Stomach smooth muscle (tissue), 2 donors: ENCODE results near the gene C10orf90.
A peak's percentile ranks its signal among the peaks of the same experiment; 100 is the strongest.
"Not testable (repeated sequence)": the region's sequence is repeated elsewhere in the genome, so short reads cannot be mapped to it uniquely, and the experiment has no call there.

Experiments
- H3K27ac ChIP-seq: one replicate; pipeline ENCODE4 v1.7.0; 2013; ENCODE audit warnings: mild to moderate bottlenecking, low read length, inconsistent platforms
- H3K27me3 ChIP-seq, 2 donors: one replicate each; pipeline ENCODE4 v1.7.0; 2013; ENCODE audit warnings: low read length in 2 of 2; ENCODE audit not compliant: insufficient read depth in 2 of 2, control insufficient read depth in 1 of 2
- H3K36me3 ChIP-seq, 2 donors: one replicate each; pipeline ENCODE4 v1.7.0; 2013; ENCODE audit warnings: low read length in 2 of 2; ENCODE audit not compliant: control insufficient read depth in 2 of 2, insufficient read depth in 2 of 2
- H3K4me1 ChIP-seq: one replicate; pipeline ENCODE4 v1.7.0; 2013; ENCODE audit warnings: low read length; ENCODE audit not compliant: control insufficient read depth, insufficient read depth
- H3K4me3 ChIP-seq, 2 donors: one replicate each; pipeline ENCODE4 v1.7.0; 2013; ENCODE audit warnings: low read length in 2 of 2
- H3K9ac ChIP-seq, 2 donors: one replicate each; pipeline ENCODE4 v1.7.0; 2013; ENCODE audit warnings: low read length in 2 of 2, mild to moderate bottlenecking in 1 of 2
- H3K9me3 ChIP-seq, 2 donors: one replicate each; pipeline ENCODE4 v1.7.0; 2013; ENCODE audit warnings: low read length in 2 of 2; ENCODE audit not compliant: control insufficient read depth in 2 of 2
- donor health status: healthy.
- donor health status: Pancreatic carcinoma.

Gene C10orf90

GRCh38 chr10:126392469-126392868 lies 278.0 kb downstream of the C10orf90 start:
- peaks cover 9 to 11% of the 10 kb centered on the region in 2 donors for H3K27me3 ChIP-seq
- no peak overlapping the region for H3K27ac ChIP-seq
- H3K4me3 ChIP-seq = no peak overlapping the region
- H3K4me1 ChIP-seq = peaks cover 7% of the 10 kb centered on the region
- H3K9me3 ChIP-seq = peaks cover 0 to 3% of the 10 kb centered on the region in 2 donors
- H3K9ac ChIP-seq = no peak overlapping the region
- H3K36me3 ChIP-seq = no peaks in the 10 kb centered on the region

- no peak overlapping the region for H3K4me3 ChIP-seq
- H3K27me3 ChIP-seq = peaks cover 9 to 15% of the 10 kb centered on the region in 2 donors
- no peak overlapping the region for H3K27ac ChIP-seq
- H3K36me3 ChIP-seq = no peaks in the 10 kb centered on the region
- no peak overlapping the region for H3K9ac ChIP-seq
- H3K9me3 ChIP-seq = peaks cover 0 to 3% of the 10 kb centered on the region in 2 donors
- H3K4me1 ChIP-seq = peaks cover 11% of the 10 kb centered on the region
Measured at GRCh38 chr10:126392068-126392467, 278.4 kb downstream of the C10orf90 start.

DNA sequence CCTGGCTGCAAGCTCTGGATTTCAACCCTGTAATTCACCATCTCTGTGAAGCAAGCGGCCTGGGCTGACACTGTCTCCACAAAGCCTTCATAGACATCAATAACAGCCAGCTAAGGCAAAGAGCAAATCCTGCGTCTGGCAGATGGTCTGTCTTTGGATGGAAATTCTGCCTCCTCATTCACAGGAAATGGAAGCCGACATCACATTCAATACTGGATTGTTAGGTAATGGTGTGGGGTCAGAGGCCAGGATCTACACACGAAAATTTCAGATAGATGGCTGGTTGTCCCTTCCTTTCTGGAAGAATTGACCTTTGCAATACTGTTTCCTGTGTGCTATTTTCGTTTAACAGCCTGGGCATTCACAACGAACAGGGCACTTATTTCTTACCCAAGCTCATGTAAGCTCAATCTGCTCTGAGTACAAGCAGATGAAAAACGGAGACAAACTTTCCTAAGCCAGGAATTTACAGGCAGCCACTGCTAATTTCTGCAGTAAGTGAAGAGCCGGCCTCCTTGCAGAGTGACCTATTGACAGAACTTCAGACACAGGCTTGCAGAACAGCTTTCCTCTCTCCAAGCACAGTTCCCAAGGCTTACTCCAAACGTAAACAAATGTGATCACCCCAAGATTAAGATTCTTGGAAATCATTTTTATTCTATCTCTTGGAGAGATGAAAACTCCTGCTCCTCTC lies 279.2 kb downstream of the C10orf90 start:
- Histone ChIP-seq H3K27me3 (peaks cover 7 to 16% of the 10 kb centered on the region in 2 donors), H3K9me3 (peaks cover 0 to 3% of the 10 kb centered on the region in 2 donors), H3K4me1 (peaks cover 11% of the 10 kb centered on the region), H3K4me3 (no peak overlapping the region), H3K36me3 (no peaks in the 10 kb centered on the region), H3K9ac (no peak overlapping the region), H3K27ac (no peak overlapping the region)

DNA sequence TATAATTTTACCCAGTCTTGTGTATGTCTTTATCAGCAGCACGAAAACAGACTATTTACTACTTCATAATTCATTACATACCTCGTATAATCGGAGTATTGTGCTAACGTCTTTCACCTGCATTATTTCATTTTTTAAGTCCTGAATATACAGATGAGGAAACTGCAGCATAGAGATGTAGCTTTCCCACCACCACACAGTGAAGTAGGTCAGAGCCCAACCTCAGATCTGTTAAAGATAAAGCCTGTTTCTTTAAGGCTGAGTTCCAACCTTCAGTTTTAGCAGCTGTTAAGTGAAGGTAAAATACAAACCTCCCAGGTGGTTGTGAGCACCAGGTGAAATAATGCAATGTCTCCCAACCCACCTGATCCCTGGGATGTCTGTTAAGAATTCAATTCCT lies 280.2 kb downstream of the C10orf90 start:
- H3K4me1 ChIP-seq = peaks cover 11% of the 10 kb centered on the region
- H3K9me3 ChIP-seq = peaks cover 0 to 3% of the 10 kb centered on the region in 2 donors
- H3K36me3 ChIP-seq = no peaks in the 10 kb centered on the region
- peaks cover 7 to 20% of the 10 kb centered on the region in 2 donors for H3K27me3 ChIP-seq
- H3K27ac ChIP-seq = no peak overlapping the region
- H3K9ac ChIP-seq = no peak overlapping the region
- no peak overlapping the region for H3K4me3 ChIP-seq

DNA sequence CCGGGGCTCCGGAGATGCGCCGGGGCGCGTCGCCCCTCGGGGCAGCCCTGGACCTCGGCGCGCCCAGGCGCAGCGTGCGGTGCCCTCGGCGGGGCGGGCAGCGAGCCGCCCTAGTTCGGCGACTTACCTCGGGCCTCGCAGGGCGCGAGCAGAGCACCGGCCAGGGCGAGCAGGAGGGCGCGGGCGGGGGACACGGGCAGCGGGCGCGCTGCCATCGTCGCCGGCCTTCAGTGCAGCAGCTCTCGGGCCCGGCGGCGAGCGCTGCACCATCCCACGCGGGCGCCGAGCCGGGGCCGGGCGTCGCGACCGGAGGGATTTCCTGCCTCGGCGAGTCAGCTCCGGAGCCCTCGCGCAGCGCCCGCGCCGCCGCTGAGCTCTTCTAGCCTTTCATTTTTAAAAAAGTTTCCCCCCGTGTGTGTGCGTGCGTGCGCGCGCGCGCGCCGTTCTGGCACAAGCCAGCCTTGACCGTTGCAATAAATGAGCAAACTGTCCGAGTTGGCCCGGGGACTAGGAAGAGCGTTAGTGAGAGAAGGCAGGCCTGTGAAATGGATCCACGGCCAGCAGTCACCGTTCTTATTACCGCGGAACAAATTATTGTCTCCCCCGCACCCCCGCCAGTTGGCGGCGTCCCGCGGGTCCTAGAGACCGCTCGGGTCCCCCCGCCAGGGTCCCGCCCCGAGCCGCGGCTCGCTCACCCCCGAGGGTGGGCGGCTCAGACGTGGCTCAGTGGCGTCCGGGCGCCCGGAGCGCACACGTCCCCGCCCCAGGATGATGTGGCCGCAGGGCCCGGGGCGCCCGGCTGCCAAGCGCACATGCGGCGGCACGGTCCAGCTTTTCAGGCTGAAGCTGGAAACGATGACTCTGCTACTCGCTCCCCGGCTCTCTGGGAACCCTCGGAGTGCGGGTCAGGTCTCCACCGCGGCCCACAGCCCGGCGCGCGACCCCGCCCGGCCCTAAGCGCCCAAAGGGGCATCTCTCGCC lies 282.3 kb downstream of the C10orf90 start, which contains the start of gene ADAM12:
Gene ADAM12, minus strand, starts transcription at position 547 of the 981 bp plus-strand sequence. Its CDS starts 332 bp downstream, at position 215.
- H3K36me3 ChIP-seq = no peaks in the 10 kb centered on the region
- H3K4me3 ChIP-seq = peak within 1 kb of the TSS; percentile 27 to 60
- H3K4me1 ChIP-seq = peaks cover 11% of the 10 kb centered on the region
- no peak within 1 kb of the TSS for H3K9ac ChIP-seq
- H3K27me3 ChIP-seq = peaks cover 7 to 20% of the 10 kb centered on the region in 2 donors
- peaks cover 0 to 2% of the 10 kb centered on the region in 2 donors for H3K9me3 ChIP-seq
- no peak within 1 kb of the TSS for H3K27ac ChIP-seq

DNA sequence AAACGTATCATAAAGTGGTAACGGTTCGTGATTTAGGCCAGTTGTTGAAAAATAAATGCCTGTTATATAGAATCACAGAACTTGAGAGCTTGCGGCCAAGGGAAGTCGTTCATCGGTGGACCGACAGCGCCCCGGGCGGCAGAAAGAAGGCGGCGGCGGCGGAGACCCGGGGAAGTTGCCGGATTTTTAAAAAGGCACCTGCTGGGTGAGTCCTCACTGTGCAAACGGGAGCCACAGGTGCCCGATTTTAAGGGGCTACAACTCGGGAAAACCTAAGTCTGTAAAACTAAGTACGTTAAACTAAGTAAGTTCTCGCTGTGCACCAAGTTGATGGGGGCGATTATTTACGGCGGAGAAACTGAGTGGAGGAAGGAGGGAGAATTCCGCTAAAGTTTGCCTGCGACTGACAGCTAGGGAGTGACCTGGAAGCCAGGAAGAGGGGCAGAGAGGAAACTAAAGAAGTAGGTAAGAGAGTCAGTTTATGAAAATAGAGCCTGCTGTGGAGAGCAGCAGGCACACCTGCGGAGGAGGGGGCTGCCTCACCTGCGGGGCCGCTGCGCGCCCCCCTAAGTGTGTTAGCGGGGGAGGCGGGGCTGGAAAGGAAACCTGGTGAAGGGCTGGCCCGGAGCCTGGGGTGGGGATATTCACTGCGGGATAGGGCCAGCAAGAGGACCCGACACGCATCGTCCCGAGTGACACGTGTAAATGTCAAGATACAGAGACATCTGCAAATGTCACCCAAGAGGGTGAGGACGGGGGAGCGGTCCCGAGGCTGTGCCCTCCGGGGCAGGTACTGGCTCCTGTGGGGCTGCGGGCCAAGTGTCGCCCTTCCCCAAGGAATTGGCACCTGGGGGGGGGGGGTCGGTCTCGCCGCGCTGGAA lies 283.2 kb downstream of the C10orf90 start:
- Histone ChIP-seq H3K27ac (no peak overlapping the region), H3K4me3 (peak overlapping the region; percentile 27 to 60), H3K9me3 (peaks cover 0 to 2% of the 10 kb centered on the region in 2 donors), H3K27me3 (peaks cover 7 to 20% of the 10 kb centered on the region in 2 donors), H3K36me3 (no peaks in the 10 kb centered on the region), H3K4me1 (peaks cover 11% of the 10 kb centered on the region), H3K9ac (no peak overlapping the region)

DNA sequence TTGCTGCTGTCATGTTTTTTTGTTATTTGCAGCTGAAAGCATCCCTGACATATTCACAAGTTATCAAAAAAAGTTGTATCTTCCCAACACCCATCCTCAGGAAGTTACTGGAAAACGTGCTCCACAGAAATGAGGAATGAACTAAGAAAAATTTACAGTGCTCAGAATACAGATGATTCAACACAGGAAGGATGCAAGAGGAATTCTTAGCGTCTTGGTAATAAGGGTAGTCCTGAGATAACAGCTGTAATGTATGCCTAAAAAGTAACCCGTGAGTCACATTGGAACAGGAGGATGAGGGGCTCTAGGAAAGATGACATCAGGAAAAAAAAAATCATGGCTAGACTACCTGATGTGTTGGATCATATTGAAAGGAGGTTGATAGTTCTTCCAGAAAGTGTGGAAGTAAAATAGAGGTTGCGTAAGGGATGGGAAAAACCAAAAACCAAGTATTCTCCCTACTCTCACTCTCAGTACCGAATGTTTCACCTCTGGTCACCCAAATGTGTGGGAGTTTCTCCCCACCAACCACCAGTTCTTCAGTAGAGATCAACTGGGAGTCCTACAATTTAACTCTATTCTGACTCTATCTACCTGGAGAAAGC lies 286.1 kb downstream of the C10orf90 start:
- peaks cover 11% of the 10 kb centered on the region for H3K4me1 ChIP-seq
- no peak overlapping the region for H3K27ac ChIP-seq
- H3K9me3 ChIP-seq = peaks cover 0 to 2% of the 10 kb centered on the region in 2 donors
- H3K4me3 ChIP-seq = no peak overlapping the region
- peaks cover 5 to 20% of the 10 kb centered on the region in 2 donors for H3K27me3 ChIP-seq
- H3K9ac ChIP-seq = no peak overlapping the region
- no peaks in the 10 kb centered on the region for H3K36me3 ChIP-seq

DNA sequence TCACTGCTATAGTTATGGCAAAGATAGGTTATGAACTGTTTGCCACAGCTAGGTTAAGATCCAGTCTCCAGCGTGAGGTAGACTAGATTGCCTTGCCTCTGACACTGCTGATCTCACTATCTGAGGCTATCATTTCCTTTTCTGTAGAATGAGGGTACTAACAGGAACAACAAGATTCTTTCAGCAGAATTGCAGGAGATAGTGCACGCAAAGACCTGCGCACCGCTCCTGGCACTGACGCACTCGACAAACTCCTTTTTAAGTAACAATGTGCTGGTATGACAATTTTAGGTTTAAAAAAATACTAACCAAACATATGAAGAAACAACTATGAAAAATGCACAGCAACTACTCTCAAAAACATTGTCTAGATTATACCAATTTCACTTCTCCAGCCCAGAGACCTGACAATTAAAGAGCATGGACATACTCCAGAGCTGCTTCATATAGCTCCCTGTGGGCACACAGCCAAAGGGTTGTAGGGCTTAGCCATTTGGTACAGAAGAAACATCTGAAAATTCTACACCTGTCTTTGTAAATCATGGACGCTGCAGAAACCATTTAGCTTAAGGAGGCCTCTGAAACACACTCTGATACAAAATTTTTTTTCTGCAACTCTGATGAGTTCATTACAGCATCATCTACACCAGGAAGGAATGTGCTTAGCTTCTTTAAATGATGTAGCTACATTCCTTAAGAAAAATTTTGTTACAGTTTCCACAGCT lies 290.0 kb downstream of the C10orf90 start:
- no peaks in the 10 kb centered on the region for H3K36me3 ChIP-seq
- no peak overlapping the region for H3K27ac ChIP-seq
- H3K9ac ChIP-seq = no peak overlapping the region
- H3K27me3 ChIP-seq = no peaks in the 10 kb centered on the region
- no peak overlapping the region for H3K4me3 ChIP-seq
- H3K4me1 ChIP-seq = no peaks in the 10 kb centered on the region
- H3K9me3 ChIP-seq = peaks cover 2% of the 10 kb centered on the region in 2 donors

GRCh38 chr10:126379166-126379565 lies 291.3 kb downstream of the C10orf90 start:
- H3K9ac ChIP-seq, H3K27me3 ChIP-seq: not testable (repeated sequence)

More at GRCh38 chr10:126379166-126379565, 291.3 kb downstream of the C10orf90 start:
- not testable (repeated sequence) for H3K9me3 ChIP-seq, H3K4me1 ChIP-seq, H3K4me3 ChIP-seq, H3K27ac ChIP-seq, H3K36me3 ChIP-seq
